ENCODE results near the gene USP31. TPM values are rescaled to one million over a fixed set of nuclear protein-coding genes. Genes with fewer than 3 reads are reported as not detected.

Gene USP31
- total RNA-seq, 2 donors from 2014 or later: 4.1 to 6.1 TPM

- DNase-seq (no peak), ATAC-seq (replicated peaks in 1 of 2) (no peak)
- H3K4me1 Mint-ChIP-seq (ENCODE audit: low read depth): no peaks in the 10 kb centered on the region
- H3K4me3 Mint-ChIP-seq: no peak overlapping the region
- H3K36me3 Mint-ChIP-seq (ENCODE audit: insufficient read depth in 2 of 2): no peaks in the 10 kb centered on the region
- H3K27ac Mint-ChIP-seq: no peak overlapping the region
- H3K27me3 Mint-ChIP-seq (ENCODE audit: low read depth): peaks cover 27% of the 10 kb centered on the region
- no peaks in the 10 kb centered on the region for H3K9me3 Mint-ChIP-seq
These were observed 96.2 kb downstream of the USP31 start for GRCh38 chr16:23052908-23053580.

GRCh38 chr16:23052221-23052620 lies 97.0 kb downstream of the USP31 start:
- H3K27ac Mint-ChIP-seq: no peak overlapping the region
- no peak for DNase-seq
- H3K4me1 Mint-ChIP-seq (ENCODE audit: low read depth): no peaks in the 10 kb centered on the region
- no peak for ATAC-seq (replicated peaks in 1 of 2)
- no peaks in the 10 kb centered on the region for H3K9me3 Mint-ChIP-seq
- H3K27me3 Mint-ChIP-seq (ENCODE audit: low read depth): peaks cover 27% of the 10 kb centered on the region
- no peak overlapping the region for H3K4me3 Mint-ChIP-seq
- H3K36me3 Mint-ChIP-seq (ENCODE audit: insufficient read depth in 2 of 2): no peaks in the 10 kb centered on the region

GRCh38 chr16:23051587-23051986 lies 97.7 kb downstream of the USP31 start:
- H3K36me3 Mint-ChIP-seq (ENCODE audit: insufficient read depth in 2 of 2): no peaks in the 10 kb centered on the region

GRCh38 chr16:23048164-23048563 lies 101.1 kb downstream of the USP31 start:
- ATAC-seq (replicated peaks in 1 of 2) (no peak), DNase-seq (no peak)
- Mint-ChIP-seq H3K27me3 (ENCODE audit: low read depth) (peaks cover 12% of the 10 kb centered on the region), H3K4me3 (no peak overlapping the region), H3K36me3 (ENCODE audit: insufficient read depth in 2 of 2) (peaks cover 1 to 3% of the 10 kb centered on the region in 2 donors), H3K9me3 (peaks cover 3 to 10% of the 10 kb centered on the region in 2 donors), H3K4me1 (ENCODE audit: low read depth) (no peaks in the 10 kb centered on the region), H3K27ac (no peak overlapping the region)

More at GRCh38 chr16:23051587-23051986, 97.7 kb downstream of the USP31 start:
- DNase-seq (no peak), ATAC-seq (replicated peaks in 1 of 2) (no peak)
- Mint-ChIP-seq H3K4me1 (ENCODE audit: low read depth) (no peaks in the 10 kb centered on the region), H3K4me3 (no peak overlapping the region), H3K9me3 (no peaks in the 10 kb centered on the region), H3K27me3 (ENCODE audit: low read depth) (peaks cover 25% of the 10 kb centered on the region), H3K27ac (no peak overlapping the region)

- H3K9me3 Mint-ChIP-seq: peaks cover 3 to 10% of the 10 kb centered on the region in 2 donors
- no peak overlapping the region for H3K4me3 Mint-ChIP-seq
- ATAC-seq (replicated peaks in 1 of 2): no peak
- peaks cover 1 to 3% of the 10 kb centered on the region in 2 donors for H3K36me3 Mint-ChIP-seq (ENCODE audit: insufficient read depth in 2 of 2)
- DNase-seq: no peak
- peaks cover 14% of the 10 kb centered on the region for H3K27me3 Mint-ChIP-seq (ENCODE audit: low read depth)
- H3K4me1 Mint-ChIP-seq (ENCODE audit: low read depth): no peaks in the 10 kb centered on the region
- H3K27ac Mint-ChIP-seq: no peak overlapping the region
These were observed 104.2 kb downstream of the USP31 start for GRCh38 chr16:23045025-23045424.

GRCh38 chr16:23040246-23040645 lies 109.0 kb downstream of the USP31 start:
- no peak overlapping the region for H3K4me3 Mint-ChIP-seq
- H3K9me3 Mint-ChIP-seq: peaks cover 3 to 8% of the 10 kb centered on the region in 2 donors
- H3K27me3 Mint-ChIP-seq (ENCODE audit: low read depth): peaks cover 9% of the 10 kb centered on the region
- DNase-seq (no peak), ATAC-seq (replicated peaks in 1 of 2) (no peak)
- no peaks in the 10 kb centered on the region for H3K4me1 Mint-ChIP-seq (ENCODE audit: low read depth)
- H3K36me3 Mint-ChIP-seq (ENCODE audit: insufficient read depth in 2 of 2): peaks cover 1 to 2% of the 10 kb centered on the region in 2 donors
- no peak overlapping the region for H3K27ac Mint-ChIP-seq

- Mint-ChIP-seq H3K4me1 (ENCODE audit: low read depth) (no peaks in the 10 kb centered on the region), H3K27me3 (ENCODE audit: low read depth) (peaks cover 16% of the 10 kb centered on the region), H3K27ac (no peak overlapping the region), H3K4me3 (no peak overlapping the region), H3K36me3 (ENCODE audit: insufficient read depth in 2 of 2) (no peaks in the 10 kb centered on the region), H3K9me3 (peaks cover 0 to 2% of the 10 kb centered on the region in 2 donors)
- DNase-seq: no peak
- ATAC-seq (replicated peaks in 1 of 2): no peak
These were observed 110.1 kb downstream of the USP31 start for GRCh38 chr16:23039118-23039517.

GRCh38 chr16:23035240-23035639 lies 114.0 kb downstream of the USP31 start:
- Mint-ChIP-seq H3K9me3 (peaks cover 6 to 10% of the 10 kb centered on the region in 2 donors), H3K4me3 (no peak overlapping the region), H3K36me3 (ENCODE audit: insufficient read depth in 2 of 2) (peaks cover 4 to 5% of the 10 kb centered on the region in 2 donors), H3K27me3 (ENCODE audit: low read depth) (peaks cover 21% of the 10 kb centered on the region), H3K4me1 (ENCODE audit: low read depth) (no peaks in the 10 kb centered on the region), H3K27ac (no peak overlapping the region)
- DNase-seq: no peak
- ATAC-seq (replicated peaks in 1 of 2): no peak

GRCh38 chr16:23031508-23032098 lies 117.6 kb downstream of the USP31 start:
- no peak for ATAC-seq (replicated peaks in 1 of 2)
- Mint-ChIP-seq H3K4me3 (no peak overlapping the region), H3K36me3 (ENCODE audit: insufficient read depth in 2 of 2) (peaks cover 4 to 5% of the 10 kb centered on the region in 2 donors)

GRCh38 chr16:23029733-23030420 lies 119.4 kb downstream of the USP31 start:
- H3K36me3 Mint-ChIP-seq (ENCODE audit: insufficient read depth in 2 of 2): peaks cover 4 to 5% of the 10 kb centered on the region in 2 donors
- DNase-seq (no peak), ATAC-seq (replicated peaks in 1 of 2) (no peak)
- no peaks in the 10 kb centered on the region for H3K4me1 Mint-ChIP-seq (ENCODE audit: low read depth)
- no peak overlapping the region for H3K27ac Mint-ChIP-seq
- peaks cover 6 to 9% of the 10 kb centered on the region in 2 donors for H3K9me3 Mint-ChIP-seq
- H3K27me3 Mint-ChIP-seq (ENCODE audit: low read depth): peaks cover 24% of the 10 kb centered on the region
- H3K4me3 Mint-ChIP-seq: no peak overlapping the region

More at GRCh38 chr16:23031508-23032098, 117.6 kb downstream of the USP31 start:
- no peaks in the 10 kb centered on the region for H3K4me1 Mint-ChIP-seq (ENCODE audit: low read depth)
- peaks cover 6 to 10% of the 10 kb centered on the region in 2 donors for H3K9me3 Mint-ChIP-seq
- H3K27me3 Mint-ChIP-seq (ENCODE audit: low read depth): peaks cover 32% of the 10 kb centered on the region
- no peak overlapping the region for H3K27ac Mint-ChIP-seq
- DNase-seq: no peak

- no peak overlapping the region for H3K4me3 Mint-ChIP-seq
- no peaks in the 10 kb centered on the region for H3K4me1 Mint-ChIP-seq (ENCODE audit: low read depth)
- H3K27me3 Mint-ChIP-seq (ENCODE audit: low read depth): peaks cover 21% of the 10 kb centered on the region
- ATAC-seq (replicated peaks in 1 of 2) (no peak), DNase-seq (no peak)
- no peaks in the 10 kb centered on the region for H3K9me3 Mint-ChIP-seq
- H3K36me3 Mint-ChIP-seq (ENCODE audit: insufficient read depth in 2 of 2): no peaks in the 10 kb centered on the region
- no peak overlapping the region for H3K27ac Mint-ChIP-seq
These were observed 121.9 kb downstream of the USP31 start for GRCh38 chr16:23027386-23027785.

- ATAC-seq (replicated peaks in 1 of 2) (no peak), DNase-seq (no peak)
- Mint-ChIP-seq H3K27me3 (ENCODE audit: low read depth) (peaks cover 21% of the 10 kb centered on the region), H3K4me1 (ENCODE audit: low read depth) (no peaks in the 10 kb centered on the region), H3K36me3 (ENCODE audit: insufficient read depth in 2 of 2) (no peaks in the 10 kb centered on the region), H3K9me3 (no peaks in the 10 kb centered on the region), H3K27ac (no peak overlapping the region), H3K4me3 (no peak overlapping the region)
These were observed 122.4 kb downstream of the USP31 start for GRCh38 chr16:23026784-23027362.

- no peak for DNase-seq
- peaks cover 25% of the 10 kb centered on the region for H3K27me3 Mint-ChIP-seq (ENCODE audit: low read depth)
- no peaks in the 10 kb centered on the region for H3K9me3 Mint-ChIP-seq
- H3K4me1 Mint-ChIP-seq (ENCODE audit: low read depth): no peaks in the 10 kb centered on the region
- ATAC-seq (replicated peaks in 1 of 2): no peak
- H3K36me3 Mint-ChIP-seq (ENCODE audit: insufficient read depth in 2 of 2): no peaks in the 10 kb centered on the region
- H3K4me3 Mint-ChIP-seq: no peak overlapping the region
- no peak overlapping the region for H3K27ac Mint-ChIP-seq
These were observed 123.5 kb downstream of the USP31 start for GRCh38 chr16:23025692-23026307.
